ENCODE results near the gene PODXL.
A peak's percentile ranks its signal among the peaks of the same experiment; 100 is the strongest.

Gene PODXL

DNA sequence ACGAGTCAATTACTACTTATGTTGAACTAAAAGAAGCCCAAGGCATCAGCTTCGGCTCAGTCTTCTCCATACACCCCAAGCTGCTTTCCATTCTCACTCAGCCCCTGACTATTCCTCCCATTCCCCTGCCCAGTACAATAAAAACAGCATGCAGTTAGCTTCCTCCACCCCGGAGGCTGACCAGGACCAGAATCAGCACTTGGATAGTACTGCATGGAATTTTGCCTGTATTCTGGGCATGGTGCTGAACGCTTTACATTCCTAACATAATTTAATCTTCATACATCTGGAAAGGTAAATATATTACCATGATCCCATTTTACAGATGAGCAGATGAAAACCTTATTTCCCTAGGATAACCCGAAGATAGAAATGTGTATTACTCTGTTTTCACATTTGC lies 7.5 kb upstream of the PODXL start:
- no peak for DNase-seq

DNA sequence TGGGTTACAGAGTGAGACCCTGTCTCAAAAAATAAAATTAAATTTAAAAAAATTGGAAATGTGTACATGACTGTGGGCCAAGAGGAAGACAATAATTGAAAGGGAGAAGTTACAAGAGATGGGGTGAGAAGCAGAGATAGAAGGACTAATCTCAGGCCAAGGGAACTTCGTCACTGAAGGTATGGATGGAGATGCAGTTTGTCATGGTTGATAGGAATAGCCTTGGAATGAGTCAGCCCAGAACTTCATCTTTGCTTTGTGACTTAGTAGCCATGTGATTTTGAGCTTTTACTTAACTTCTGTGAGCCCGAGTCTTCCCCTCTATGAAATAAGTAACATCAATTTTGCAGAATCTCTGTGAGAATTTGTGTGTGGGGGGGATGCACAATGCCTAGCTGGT lies 6.5 kb upstream of the PODXL start:
- no peak for DNase-seq

DNA sequence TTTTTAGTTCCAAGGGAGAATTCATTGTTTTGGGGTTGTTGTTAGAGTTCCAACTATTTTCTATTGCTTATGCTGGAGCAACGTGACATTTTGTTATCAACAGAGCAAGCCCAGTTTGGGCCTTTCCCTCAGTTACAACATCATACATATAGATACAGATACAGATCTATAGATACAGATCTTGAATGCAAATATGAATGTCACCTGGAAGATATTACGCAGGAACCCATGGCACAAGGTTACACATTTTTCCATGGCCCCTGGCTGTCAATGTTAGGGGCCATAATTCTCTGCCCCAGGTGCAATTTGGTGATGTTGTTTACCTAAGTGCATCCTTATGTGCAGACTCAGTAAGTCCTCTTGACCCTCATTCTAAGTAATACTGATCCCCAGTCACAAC lies 3.6 kb upstream of the PODXL start:
- DNase-seq, result no peak

DNA sequence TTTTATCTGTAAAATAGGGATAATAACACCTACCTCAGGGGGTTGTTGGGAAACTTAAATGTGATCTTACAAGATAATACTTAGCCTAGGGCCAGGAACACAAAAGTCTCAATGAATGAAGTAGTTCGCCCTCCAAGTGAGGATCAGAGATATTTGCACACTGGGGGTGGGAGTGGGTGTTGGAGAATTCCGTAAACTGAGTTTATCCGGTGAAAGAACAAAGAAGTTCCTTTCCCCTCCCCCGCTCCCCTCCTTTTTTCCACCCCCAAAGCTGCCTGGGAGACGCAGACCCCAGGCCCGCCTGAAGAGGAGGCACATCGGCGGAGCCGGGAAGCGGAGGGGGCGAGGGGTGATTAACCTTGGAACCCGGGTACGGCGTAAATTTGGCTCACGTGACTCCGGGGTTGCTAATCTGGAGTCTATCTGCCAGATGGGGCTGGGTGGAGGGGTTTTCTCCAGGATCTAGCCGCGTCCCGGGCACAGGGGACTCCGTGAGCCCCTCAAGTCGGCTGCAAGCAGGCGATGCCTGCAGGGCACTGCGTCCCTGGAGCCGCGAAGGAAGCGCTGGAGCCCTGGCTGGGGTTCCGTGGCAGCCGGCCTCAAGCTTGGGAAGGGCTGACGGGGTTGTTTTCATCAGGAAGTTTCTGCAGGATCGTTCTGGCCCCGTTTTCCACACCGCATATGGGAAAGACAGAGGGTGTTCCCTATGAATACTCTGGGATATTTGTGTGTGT lies 1.4 kb upstream of the PODXL start:
- DNase-seq, result no peak

DNA sequence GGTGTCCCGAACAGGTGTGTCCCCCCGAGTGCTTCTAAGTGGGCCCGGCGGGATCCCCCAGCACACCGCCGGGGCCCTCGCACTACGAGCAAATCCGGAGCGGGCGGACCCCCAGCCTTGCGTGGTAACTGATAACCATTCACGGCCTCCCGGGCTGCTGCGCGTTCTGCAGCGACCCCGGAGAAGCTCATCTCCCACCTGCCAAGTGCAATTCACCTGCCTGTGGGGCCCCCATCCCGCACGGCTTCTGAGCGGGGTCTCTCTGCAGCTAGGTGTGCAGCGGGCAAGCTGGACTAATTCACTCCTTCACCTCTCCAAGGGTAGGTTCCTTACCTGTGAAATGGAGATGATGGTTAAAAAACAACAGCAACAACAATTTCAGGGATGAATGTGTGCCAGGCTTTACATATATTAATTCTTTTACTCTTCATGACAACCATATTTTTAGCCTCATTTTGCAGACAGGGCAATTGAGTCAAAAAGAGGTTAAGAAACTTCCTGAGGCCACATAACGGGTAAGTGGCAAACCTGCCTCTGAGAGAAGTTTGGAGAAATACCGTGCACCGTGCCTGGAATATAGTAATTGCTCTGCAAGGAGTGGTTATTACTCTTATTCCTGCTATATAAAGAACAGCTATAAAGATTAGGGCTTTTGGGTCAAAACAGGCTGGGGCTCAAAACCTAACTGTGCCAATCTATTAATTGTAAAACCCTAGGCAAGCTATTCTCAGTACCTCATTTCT lies 652 bp upstream of the PODXL start:
- DNase-seq, result no peak

DNA sequence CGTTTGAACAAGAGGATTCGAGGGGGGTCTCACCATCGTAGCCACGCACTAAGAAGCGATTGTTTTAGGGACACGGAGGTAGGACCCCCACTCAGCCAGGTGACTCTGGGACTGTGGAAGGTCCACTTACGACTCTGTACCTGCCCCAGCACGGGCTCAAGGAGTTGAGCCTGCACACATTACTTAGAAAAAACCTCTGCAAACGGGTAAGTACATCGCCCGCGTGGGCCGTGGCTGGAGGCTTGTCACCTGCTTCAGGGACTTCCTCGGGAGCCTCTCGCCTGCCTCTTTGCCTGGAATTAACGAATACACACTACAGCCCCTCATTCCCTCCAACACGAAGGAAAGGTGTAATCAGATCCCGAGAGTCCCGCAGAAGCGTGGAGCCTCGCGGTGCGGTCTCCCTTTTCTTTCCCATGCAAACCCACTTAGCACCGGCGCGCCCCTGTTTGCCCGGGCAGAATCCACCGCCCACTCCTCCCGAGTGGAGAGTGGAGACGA lies 826 bp downstream of the PODXL start:
- DNase-seq, result peak; percentile 65

DNA sequence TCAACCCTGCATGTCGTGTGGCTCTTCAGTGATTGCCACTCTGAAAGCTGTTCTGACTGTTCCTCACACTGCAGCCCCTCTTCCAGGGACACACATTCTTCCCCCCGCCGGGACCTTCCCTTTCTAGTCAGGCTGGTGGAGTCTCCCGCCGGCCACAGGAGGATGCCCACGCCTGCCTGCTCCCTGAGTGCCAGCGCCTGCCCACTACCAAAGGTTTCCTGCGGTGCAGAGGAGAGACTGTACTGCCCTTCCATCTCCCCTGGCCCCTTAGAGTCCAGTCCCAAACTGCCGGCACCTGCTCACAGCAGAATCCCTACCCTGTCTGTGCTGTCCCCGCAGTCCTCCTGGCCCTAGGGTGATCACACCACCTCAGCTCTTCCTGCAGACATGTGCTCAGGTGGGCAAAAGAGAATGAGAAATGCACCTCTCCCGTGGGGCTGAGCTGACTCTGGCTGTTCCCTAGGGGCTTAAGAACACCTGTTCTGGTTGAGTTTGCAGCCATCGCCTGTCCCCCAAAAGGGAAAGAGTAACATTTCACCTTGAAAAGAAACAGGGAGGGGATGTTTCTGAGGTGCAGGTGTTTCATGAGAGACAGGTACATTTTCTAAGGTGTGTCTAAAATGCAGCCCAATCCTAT lies 1.4 kb downstream of the PODXL start:
- no peak for DNase-seq

DNA sequence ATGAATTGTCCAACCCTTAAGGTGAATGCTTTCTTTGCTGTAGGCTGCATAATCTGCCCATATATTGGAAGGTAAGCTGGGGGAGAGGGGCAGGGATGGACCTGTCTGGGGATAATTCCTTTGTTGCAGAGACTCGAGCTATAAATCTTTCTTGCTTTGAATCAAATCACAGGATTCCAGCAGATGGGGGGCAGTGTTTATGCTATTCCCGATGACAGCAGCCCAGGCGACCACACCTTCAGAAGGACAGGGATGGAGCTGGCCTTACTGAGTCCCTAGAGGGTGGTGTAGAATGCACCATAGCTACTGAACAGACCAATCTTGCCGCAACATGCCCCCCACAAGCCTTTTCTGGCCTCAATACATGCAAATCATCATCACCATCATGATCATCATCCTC lies 2.5 kb downstream of the PODXL start:
- DNase-seq, result no peak

DNA sequence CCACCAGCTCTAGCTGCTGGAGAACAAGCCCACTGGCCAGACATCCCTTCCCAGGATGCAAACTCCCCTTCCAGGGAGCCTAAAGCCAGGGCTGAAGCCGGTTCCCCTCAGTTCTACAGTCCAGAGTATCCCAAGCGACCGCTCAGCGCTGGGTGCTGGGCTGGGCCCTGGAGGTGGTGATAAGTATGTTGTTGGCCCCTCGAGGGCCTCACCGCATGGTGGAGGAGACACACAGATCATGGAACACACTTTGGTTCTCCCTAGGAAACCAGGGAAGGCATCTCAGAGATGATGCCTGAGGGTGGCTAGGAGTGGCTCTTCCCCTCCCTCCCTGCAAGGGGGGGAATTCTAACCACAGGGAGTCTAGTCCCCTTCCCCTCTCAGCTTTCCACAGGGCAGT lies 4.4 kb downstream of the PODXL start:
- DNase-seq, result no peak

DNA sequence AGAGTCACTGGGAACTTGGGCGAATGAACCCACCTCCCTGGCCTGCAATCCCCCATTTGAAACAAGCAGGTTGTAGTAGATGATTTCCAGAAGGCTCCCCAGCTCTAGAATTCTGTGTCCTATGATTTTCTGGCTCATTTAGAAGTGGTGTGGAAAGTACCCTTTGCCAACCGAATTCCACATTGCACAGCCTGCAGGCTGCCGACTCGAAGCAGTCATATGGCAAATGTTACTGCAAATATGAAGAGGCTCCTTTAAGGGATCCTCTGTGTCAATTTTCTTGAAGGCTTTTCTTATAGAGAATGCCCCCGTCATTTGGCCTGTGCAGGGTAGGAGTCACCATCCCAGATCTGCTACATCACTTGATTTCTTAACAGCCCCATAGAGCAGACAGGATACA lies 5.6 kb downstream of the PODXL start:
- no peak for DNase-seq

DNA sequence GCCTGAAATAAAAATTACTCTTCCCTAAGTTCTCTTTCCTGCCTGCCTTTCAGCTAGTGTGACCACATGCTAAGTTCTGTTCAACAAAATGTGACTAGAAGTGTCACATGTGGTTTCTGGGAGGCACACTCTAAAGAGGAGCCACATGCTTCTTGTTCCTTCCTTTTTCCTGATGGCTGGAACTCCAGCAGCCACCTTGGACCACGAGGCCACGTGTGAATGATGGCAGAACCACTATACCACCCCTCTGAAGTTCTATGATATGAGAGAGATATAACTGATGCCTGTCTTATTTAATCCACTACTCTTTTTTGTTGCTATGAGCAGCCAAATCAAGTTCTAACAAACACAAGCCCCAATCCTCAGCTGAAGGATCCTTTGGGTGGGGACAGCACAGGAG lies 8.1 kb downstream of the PODXL start:
- DNase-seq, result no peak

DNA sequence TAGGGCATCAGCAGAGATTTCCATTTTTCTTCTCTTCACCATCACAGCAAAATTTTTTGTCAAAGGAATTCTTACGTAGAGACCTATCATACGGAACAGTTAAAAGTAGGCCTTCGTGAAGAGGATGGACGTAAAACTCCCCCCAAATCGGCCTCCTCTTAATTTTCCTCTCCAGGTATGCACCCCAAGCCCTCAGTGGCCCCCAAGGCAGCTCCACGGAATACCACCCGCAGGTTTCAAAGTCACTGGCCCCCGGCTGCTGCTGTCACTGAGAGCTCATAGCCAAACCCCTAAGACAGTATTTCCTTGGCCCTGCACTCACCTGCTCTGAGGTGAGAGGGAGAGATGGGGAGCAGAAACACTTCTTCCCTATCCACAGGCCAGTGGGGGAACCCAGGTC lies 8.8 kb downstream of the PODXL start:
- DNase-seq, result no peak

DNA sequence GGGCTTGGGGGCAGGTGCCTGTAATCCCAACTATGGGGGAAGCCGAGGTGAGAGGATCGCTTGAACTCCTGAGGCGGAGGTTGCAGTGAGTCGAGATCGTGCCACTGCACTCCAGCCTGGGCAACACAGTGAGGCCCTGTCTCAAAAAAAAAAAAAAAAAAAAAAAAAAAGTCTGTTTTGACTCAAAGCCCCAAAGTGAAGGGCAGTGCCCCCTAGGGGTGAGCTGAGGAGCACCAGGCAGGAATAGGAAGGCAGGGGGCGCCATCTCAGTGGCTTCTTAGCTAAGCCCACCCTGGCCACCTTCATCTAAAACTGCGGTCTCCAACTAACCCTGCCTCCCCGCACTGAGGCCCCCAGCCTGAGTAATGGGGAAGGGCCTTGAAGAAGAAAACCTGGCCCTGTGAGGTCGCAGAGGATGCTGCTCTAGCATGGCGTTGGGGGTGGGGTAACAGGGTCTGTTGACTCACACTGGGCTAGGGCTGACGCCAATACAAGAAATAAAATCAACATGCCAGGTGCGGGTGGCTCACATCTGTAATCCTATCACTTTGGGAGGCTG lies 9.8 kb downstream of the PODXL start:
- peak; percentile 76 for DNase-seq

DNA sequence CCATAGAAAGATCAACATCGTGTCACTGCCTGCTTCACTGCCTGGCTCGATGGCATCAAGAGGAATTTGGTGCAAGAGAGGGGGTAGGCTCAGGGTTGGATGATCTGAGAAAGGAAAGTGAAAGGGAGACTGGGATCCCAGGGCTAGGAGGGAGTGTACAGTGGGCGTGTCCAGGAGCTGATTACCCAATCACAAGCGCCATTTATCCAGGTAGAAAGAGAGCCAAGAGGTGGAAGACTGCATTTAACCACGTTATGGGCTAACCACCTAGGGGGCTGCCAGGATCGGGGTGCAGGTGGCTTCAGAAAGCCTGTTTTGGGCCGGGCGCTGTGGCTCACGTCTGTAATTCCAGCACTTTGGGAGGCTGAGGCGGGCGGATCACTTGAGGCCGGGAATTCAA lies 10.3 kb downstream of the PODXL start:
- no peak for DNase-seq

DNA sequence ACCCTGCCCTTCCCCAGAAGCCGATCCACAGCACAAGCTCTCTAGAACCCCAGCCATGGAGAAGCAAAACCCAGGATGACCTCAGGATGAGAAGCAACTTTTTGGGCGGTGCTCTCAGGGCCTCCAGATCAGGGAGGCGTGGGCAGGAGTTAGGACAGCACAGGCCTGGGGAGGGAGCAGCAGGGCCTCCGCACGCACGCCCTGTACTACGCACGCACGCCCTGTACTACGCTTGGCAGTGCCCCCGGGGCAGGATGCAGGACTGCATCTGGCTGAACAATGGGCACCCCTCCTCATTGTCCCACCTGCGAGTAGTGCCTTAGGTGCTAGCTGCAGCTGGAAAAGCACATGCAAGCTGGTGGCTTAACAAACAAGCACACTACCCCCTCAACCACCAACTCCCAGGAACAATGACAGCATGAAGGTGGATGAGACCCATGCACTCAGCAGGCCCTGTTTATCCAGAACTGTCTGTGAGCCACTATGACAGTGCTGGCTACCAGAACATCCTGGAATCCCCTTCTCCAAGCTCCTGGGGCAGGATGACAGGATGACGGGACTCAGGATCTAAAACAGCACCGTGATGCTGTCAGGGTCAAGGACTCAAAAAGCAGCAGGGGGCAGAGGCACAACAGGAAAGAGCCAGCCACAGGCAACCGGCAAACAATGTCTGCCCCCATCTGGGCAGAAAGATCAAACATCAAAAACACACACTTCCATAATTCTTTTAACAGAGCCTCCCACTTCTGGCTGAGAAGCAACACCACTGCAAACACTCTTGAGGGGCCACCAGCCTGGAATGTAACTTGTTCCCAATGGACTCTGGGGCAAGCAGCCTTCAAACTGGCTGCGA lies 11.8 kb downstream of the PODXL start:
- DNase-seq, result no peak

DNA sequence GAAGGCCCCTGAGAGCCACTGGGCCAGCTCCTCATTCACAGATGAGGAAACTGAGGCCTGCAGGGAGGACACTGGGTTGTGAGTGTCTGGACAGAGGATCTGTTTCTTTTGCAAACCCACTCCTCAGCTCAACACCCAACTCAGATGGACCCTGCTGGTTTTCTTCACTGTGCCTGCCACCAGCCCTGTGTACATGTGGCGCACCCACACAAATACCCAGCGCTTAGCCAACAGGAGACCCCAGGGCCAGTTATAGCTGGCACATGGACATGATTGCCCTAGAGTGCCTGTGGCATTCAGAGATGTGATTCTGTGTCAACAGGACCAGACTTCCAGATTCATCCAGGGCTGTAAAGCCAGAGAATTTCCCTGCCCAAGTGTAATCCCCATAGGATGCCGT lies 12.4 kb downstream of the PODXL start:
- DNase-seq, result no peak

DNA sequence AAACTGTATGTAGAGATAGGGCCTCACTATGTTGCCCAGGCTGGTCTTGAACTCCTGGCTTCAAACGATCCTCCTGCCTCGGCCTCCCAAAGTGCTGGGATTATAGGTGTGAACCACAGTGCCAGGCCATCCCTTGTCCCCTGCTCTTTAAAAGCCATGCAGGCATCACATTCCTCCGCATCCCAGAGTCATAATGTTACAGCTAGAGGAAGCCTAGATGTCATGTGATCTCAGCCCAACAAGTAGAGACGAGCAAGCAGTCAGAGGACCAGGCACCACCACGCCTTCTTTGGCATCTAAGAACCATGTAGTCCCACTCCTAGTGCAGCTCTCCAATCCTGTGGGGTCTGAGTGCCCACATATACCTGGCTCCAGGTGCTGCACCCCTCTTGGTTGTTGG lies 13.1 kb downstream of the PODXL start:
- no peak for DNase-seq

DNA sequence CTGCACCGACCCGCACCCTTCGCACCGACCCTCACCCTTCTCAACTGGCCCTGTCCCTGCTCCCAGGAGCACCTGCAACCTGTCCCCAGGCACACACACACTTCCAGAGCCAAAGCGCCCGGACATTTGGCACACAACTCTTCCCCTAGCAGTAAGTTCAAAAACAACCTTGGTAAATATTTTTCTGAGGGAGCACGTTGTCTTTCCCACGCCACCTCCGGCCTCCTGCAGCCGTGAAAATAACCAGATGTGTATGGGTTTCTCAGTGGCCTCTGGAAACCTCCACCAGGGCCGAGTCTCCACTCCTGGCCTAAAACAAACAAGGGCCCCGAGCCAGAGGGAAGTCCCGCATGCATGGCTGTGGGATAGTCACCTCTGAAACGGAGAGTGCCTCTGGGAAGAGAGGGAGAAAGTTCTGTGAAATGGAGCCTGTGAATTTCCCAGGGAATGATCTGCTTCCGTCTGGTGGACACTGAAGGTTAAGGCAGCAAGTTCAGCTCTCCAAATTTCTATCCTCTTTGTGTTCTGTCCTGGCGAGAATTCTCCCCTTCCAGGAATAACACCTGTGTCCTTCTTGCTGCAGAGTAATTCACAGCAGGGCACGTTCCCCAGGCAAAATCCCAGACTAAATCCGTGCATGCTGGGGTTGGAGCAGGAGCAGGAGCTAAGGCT lies 15.8 kb downstream of the PODXL start:
- no peak for DNase-seq

DNA sequence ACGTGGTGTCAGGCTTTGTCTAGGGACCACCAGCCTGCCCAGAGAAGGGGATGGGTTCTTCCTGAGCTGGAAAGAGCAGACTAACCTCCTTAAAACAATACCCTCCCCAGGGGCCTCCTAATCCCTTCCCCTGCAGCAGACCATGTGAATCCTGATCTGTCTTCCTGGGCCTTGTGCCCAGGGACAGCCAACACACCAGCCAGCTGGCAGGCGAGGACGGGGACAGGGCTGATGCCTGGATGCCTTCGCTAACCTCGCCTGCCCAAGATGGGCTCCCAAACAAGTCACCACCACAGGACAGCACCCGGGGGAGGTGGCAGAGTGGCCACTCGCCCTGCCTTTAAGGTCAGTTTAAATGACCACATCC lies 17.6 kb downstream of the PODXL start:
- peak; percentile 46 for DNase-seq

DNA sequence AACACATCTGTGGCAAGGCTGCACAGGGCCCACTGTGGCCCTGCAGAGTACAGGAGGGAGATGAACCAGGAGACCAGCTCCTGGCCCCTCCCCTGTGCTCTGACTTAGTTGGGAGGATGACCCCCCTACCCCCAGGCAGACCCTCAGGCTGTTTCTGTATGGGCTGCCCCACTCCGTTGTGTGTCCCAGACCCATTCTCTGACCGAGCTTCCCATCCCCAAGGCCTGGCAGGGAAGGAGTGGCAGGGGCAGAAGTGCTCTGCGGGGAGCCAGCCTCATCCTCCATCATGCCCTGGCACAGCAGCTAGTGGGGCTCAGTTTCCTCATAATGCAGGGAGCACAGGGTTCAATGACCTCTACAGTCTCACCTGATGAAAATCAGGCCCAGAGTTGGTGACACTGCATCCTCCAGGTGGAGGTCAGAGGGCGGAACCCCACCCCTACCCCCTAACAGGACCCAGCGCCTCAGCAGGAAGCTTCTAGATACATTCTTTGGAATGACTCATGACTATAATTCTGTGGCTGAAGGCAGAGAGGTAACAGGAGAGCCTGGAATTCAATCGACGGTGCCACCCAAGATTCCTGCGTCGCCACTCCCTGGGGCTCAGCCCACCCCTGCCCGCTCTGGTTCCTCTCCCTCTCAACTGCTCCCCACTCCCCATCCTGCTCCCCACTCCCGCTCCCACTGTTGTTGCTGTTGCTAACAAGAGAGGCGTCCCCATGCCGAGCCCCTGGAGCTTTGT lies 18.2 kb downstream of the PODXL start:
- DNase-seq, result peak; percentile 50

DNA sequence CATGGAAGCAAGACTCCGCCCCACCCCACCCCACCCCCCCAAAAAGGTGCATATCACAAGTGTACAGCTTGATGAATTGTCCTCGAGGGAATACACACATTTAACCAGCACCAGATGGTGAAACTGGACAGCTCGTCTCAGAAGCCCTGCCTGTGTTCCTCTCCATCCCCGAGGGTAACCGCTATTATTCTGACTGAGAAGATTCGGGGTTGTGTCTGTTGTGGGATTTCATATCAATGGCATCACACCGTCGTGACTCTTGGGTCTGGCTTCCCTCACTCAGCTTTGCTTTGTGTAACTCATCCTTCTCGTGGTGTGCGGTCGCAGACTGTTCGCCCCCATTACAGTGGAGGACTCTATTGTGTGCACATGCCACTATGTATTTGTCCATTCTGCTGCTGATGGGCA lies 18.9 kb downstream of the PODXL start:
- peak; percentile 31 for DNase-seq
